Activated B cell treated with CpG ODN at 0.5 μM for 24 hours (primary cell): ENCODE results near the gene INKA2. TPM values are rescaled to one million over a fixed set of nuclear protein-coding genes. Genes with fewer than 3 reads are reported as not detected.

Experiments used
- ATAC-seq: fragments of 200-7000 bp; cut with Tn5 transposase; one replicate; pipeline ENCODE4 v1.10.0; 2021; ENCODE audit warnings: low read depth, mild to moderate bottlenecking, moderate library complexity
- CTCF ChIA-PET: fragments of 350-600 bp; sonication (Branson Sonifier 250); formaldehyde crosslinking; loops from one replicate; lab custom pipeline; 2021; ENCODE audit warnings: antibody characterized with exemption; lab: Charles Lee
- POLR2A ChIA-PET: fragments of 350-600 bp; sonication (Branson Sonifier 250); formaldehyde crosslinking; loops from one replicate; lab custom pipeline; 2021; ENCODE audit warnings: antibody characterized with exemption; lab: Charles Lee
- DNase-seq: peaks from one replicate; pipeline ENCODE4 v3.0.0; 2022
- H3K27ac Mint-ChIP-seq: one replicate; pipeline ENCODE4 v1.8.0; 2020; ENCODE audit warnings: mixed read lengths
- H3K27me3 Mint-ChIP-seq: one replicate; pipeline ENCODE4 v1.8.0; 2021; ENCODE audit warnings: mixed read lengths
- H3K36me3 Mint-ChIP-seq: one replicate; pipeline ENCODE4 v1.8.0; 2021; ENCODE audit warnings: low read depth, mixed read lengths
- H3K4me1 Mint-ChIP-seq: one replicate; pipeline ENCODE4 v1.8.0; 2021; ENCODE audit warnings: mixed read lengths
- H3K4me3 Mint-ChIP-seq: one replicate; pipeline ENCODE4 v1.8.0; 2020; ENCODE audit warnings: mild to moderate bottlenecking, mixed read lengths
- H3K9me3 Mint-ChIP-seq: one replicate; pipeline ENCODE4 v1.8.0; 2020; ENCODE audit warnings: mixed read lengths
- CTCF ChIP-seq: fragments of 200-600 bp; IDR thresholded peaks from one replicate; pipeline ENCODE4 v1.8.0; 2022; ENCODE audit warnings: antibody characterized with exemption, mild to moderate bottlenecking
- intact Hi-C: fragments of 100-400 bp; cut with micrococcal nuclease; formaldehyde crosslinking; loops from one replicate; pipeline ENCODE4 v1.15.1; 2024
- total RNA-seq: library from RNA; stranded (reverse); gene quantifications from 2 replicates; pipeline ENCODE4 v1.2.3, GENCODE V29; 2022

INKA2 gene
- total RNA-seq, 1 donor from 2014 or later, result 2.1 TPM

- DNase-seq (no peak), ATAC-seq (no peak)
- no peak for TF ChIP-seq CTCF
- ChIA-PET CTCF (interaction anchor here (1.1 kb wide), 1 partner anchor 19 kb away, joined by 4 read pairs; no protein-coding TSS in a partner anchor), POLR2A (no interaction called here)
- Mint-ChIP-seq H3K27ac (no peak overlapping the region), H3K9me3 (no peaks in the 10 kb centered on the region), H3K4me3 (no peak overlapping the region), H3K4me1 (peaks cover 2% of the 10 kb centered on the region), H3K36me3 (no peaks in the 10 kb centered on the region), H3K27me3 (no peaks in the 10 kb centered on the region)
- intact Hi-C loops, result no loop called here
These were observed 7.2 kb downstream of the INKA2 start for GRCh38 chr1:111731956-111732355.

GRCh38 chr1:111730706-111731105 lies 8.5 kb downstream of the INKA2 start:
- ChIA-PET CTCF (interaction anchor here (1.1 kb wide), 1 partner anchor 17 kb away, joined by 4 read pairs; no protein-coding TSS in a partner anchor), POLR2A (interaction anchor here (0.6 kb wide), 1 partner anchor 129 kb away, joined by 3 read pairs; no protein-coding TSS in a partner anchor)
- peaks cover 2% of the 10 kb centered on the region for H3K4me1 Mint-ChIP-seq
- H3K9me3 Mint-ChIP-seq, result no peaks in the 10 kb centered on the region
- intact Hi-C loops, result no loop called here
- no peak overlapping the region for H3K27ac Mint-ChIP-seq
- no peak overlapping the region for H3K4me3 Mint-ChIP-seq
- ATAC-seq (no peak), DNase-seq (no peak)
- H3K36me3 Mint-ChIP-seq, result no peaks in the 10 kb centered on the region
- TF ChIP-seq CTCF, result no peak
- no peaks in the 10 kb centered on the region for H3K27me3 Mint-ChIP-seq

GRCh38 chr1:111729946-111730681 lies 9.1 kb downstream of the INKA2 start:
- ChIA-PET CTCF (interaction anchor here (1.0 kb wide), 1 partner anchor 37 kb away, joined by 3 read pairs; no protein-coding TSS in a partner anchor), POLR2A (no interaction called here)
- no peaks in the 10 kb centered on the region for H3K27me3 Mint-ChIP-seq
- no peak for TF ChIP-seq CTCF
- ATAC-seq, result no peak
- H3K27ac Mint-ChIP-seq, result no peak overlapping the region
- intact Hi-C loops, result no loop called here
- H3K4me1 Mint-ChIP-seq, result peaks cover 2% of the 10 kb centered on the region
- DNase-seq, result no peak
- no peaks in the 10 kb centered on the region for H3K36me3 Mint-ChIP-seq
- no peak overlapping the region for H3K4me3 Mint-ChIP-seq
- H3K9me3 Mint-ChIP-seq, result no peaks in the 10 kb centered on the region

GRCh38 chr1:111729271-111729921 lies 9.8 kb downstream of the INKA2 start:
- CTCF ChIA-PET, result interaction anchor here (0.9 to 1.1 kb wide), 3 partner anchors 10 to 38 kb away, joined by 3 to 5 read pairs (median 3); partner anchors contain the start of gene INKA2
- no peaks in the 10 kb centered on the region for H3K36me3 Mint-ChIP-seq
- DNase-seq (no peak), ATAC-seq (no peak)
- H3K4me1 Mint-ChIP-seq, result peaks cover 5% of the 10 kb centered on the region
- POLR2A ChIA-PET, result no interaction called here
- no peaks in the 10 kb centered on the region for H3K27me3 Mint-ChIP-seq
- intact Hi-C loops, result no loop called here
- H3K27ac Mint-ChIP-seq, result no peak overlapping the region
- no peak for TF ChIP-seq CTCF
- H3K4me3 Mint-ChIP-seq, result no peak overlapping the region
- H3K9me3 Mint-ChIP-seq, result no peaks in the 10 kb centered on the region

- no peaks in the 10 kb centered on the region for H3K27me3 Mint-ChIP-seq
- H3K36me3 Mint-ChIP-seq, result no peaks in the 10 kb centered on the region
- ChIA-PET POLR2A (interaction anchor here (1.2 kb wide), 1 partner anchor 12 kb away, joined by 4 read pairs; the partner anchor contains the start of gene INKA2), CTCF (interaction anchor here (1.2 to 1.4 kb wide), 2 partner anchors 20 to 28 kb away, joined by 3 read pairs; no protein-coding TSS in a partner anchor)
- intact Hi-C loops, result no loop called here
- no peaks in the 10 kb centered on the region for H3K9me3 Mint-ChIP-seq
- no peak overlapping the region for H3K4me3 Mint-ChIP-seq
- no peak overlapping the region for H3K27ac Mint-ChIP-seq
- no peak for ATAC-seq
- TF ChIP-seq CTCF, result no peak
- H3K4me1 Mint-ChIP-seq, result peaks cover 21% of the 10 kb centered on the region
- no peak for DNase-seq
These were observed 12.1 kb downstream of the INKA2 start for GRCh38 chr1:111727056-111727455.
